ENCODE measurements around the gene CASP1. TPM values are rescaled to one million over a fixed set of nuclear protein-coding genes. Genes with fewer than 3 reads are reported as not detected.
"Not testable (repeated sequence)": the region's sequence is repeated elsewhere in the genome, so short reads cannot be mapped to it uniquely, and the experiment has no call there.

Gene CASP1
- total RNA-seq, 4 donors from 2014 or later: 2.7 to 18.9 (median 9.2) TPM

GRCh38 chr11:105040703-105041102 is 5.8 kb upstream of the CASP1 start:
- Histone ChIP-seq H3K27me3 (no peaks in the 10 kb centered on the region), H3K4me3 (replicated peaks in 1 of 3) (no peak overlapping the region), H3K36me3 (no peaks in the 10 kb centered on the region), H3K9me3 (no peaks in the 10 kb centered on the region), H3K4me1 (no peaks in the 10 kb centered on the region), H3K27ac (no peak overlapping the region)
- WGBS, 2 donors: 67 to 68% methylated on average over 2 of the region's 2 CpGs
- TF ChIP-seq POLR2A (IDR thresholded peaks at IDR 0.05) (no peak), CTCF (IDR thresholded peaks at IDR 0.05) (no peak)
- intact Hi-C loops (cut with DNase I): no loop called here
- no peak for DNase-seq

DNA sequence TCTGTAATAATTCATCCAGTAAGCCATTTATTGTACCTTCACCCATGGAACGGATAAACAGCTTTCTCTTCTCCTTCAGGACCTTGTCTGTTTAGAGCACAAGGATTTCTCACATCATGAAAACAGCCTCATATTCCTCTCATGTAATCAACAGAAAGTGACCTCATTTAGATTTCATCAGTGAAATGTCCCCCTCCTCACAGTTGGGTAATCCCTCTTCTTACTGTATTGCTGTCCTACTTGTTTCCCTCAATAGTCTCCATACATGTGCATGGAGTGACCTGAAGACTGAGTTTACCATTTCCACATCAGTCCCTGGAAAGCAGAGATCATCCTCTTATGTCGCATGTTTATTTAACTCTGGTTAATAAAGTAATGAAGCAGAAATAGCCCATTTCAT is 556 bp downstream of the CASP1 start:
- H3K4me3 ChIP-seq (replicated peaks in 1 of 3): peak overlapping the region in 1 of 3 donors; percentile 14
- DNase-seq; H3K9me3 ChIP-seq; H3K27me3 ChIP-seq; H3K4me1 ChIP-seq; intact Hi-C loops (cut with DNase I); H3K36me3 ChIP-seq: not testable (repeated sequence)
- peak overlapping the region in 2 of 3 donors; percentile 15 to 43 for H3K27ac ChIP-seq
- 78 to 81% methylated on average over 2 of the region's 2 CpGs for WGBS, 2 donors

DNA sequence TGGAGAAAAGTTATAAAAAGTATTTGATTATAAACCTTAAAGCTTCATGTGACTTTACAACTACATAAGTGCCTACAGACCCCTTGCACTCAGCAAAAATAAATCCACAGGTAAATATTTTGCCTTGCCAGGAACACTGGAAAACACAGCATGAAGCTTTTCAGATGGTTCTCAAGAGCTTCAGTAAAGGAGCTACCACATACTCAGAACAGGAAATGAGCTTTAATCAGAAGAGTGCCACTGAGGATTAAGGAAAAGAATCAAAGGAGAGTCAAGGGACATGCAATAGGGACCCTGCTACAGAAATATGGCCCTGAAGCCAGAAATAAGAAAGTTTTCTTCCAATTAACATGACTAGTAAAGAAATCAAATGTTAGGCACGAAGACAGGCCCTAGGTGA is 1.2 kb downstream of the CASP1 start:
- Histone ChIP-seq H3K4me1 (no peaks in the 10 kb centered on the region), H3K4me3 (replicated peaks in 1 of 3) (no peak overlapping the region), H3K27me3 (no peaks in the 10 kb centered on the region), H3K9me3 (no peaks in the 10 kb centered on the region), H3K27ac (no peak overlapping the region), H3K36me3 (peaks cover 0 to 3% of the 10 kb centered on the region in 2 donors)
- 78 to 92% methylated on average over 1 of the region's 1 CpG for WGBS, 2 donors
- DNase-seq: no peak
- intact Hi-C loops (cut with DNase I): no loop called here
- TF ChIP-seq CTCF (IDR thresholded peaks at IDR 0.05) (no peak), POLR2A (IDR thresholded peaks at IDR 0.05) (no peak)

- Histone ChIP-seq H3K4me3 (replicated peaks in 1 of 3) (no peak overlapping the region), H3K9me3 (no peaks in the 10 kb centered on the region), H3K27me3 (no peaks in the 10 kb centered on the region), H3K4me1 (no peaks in the 10 kb centered on the region), H3K27ac (no peak overlapping the region), H3K36me3 (peaks cover 0 to 3% of the 10 kb centered on the region in 2 donors)
- 76 to 88% methylated on average over 3 of the region's 3 CpGs for whole genome bisulfite sequencing, 2 donors
- TF ChIP-seq CTCF (IDR thresholded peaks at IDR 0.05) (no peak), POLR2A (IDR thresholded peaks at IDR 0.05) (no peak)
- intact Hi-C loops (cut with DNase I): no loop called here
- DNase-seq: no peak
Measured at GRCh38 chr11:105033343-105033742, 1.6 kb downstream of the CASP1 start.

DNA sequence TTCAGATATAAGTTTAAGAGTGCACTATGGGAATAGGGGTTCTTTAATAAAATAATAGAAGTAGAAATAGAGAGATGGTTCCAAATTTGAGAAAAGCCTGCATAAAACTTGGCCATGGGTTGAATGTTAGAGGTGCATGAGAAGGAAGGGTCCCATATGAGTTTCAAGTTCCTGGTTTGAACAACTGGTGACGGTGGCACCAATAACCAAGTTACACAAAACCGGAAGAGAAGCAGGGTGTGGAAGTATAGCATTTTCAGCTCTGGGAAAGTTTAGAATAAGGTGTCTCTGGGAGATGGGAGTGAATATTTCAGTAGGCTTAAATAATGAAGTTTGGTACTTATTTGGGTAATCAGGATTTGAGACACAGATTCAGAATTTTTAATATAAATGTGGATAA is 2.4 kb downstream of the CASP1 start:
- Histone ChIP-seq H3K4me1 (no peaks in the 10 kb centered on the region), H3K27me3 (no peaks in the 10 kb centered on the region), H3K4me3 (replicated peaks in 1 of 3) (no peak overlapping the region), H3K9me3 (no peaks in the 10 kb centered on the region), H3K27ac (no peak overlapping the region), H3K36me3 (peaks cover 0 to 3% of the 10 kb centered on the region in 2 donors)
- TF ChIP-seq POLR2A (IDR thresholded peaks at IDR 0.05) (no peak), CTCF (IDR thresholded peaks at IDR 0.05) (no peak)
- intact Hi-C loops (cut with DNase I): no loop called here
- WGBS, 2 donors: 90 to 95% methylated on average over 2 of the region's 2 CpGs
- no peak for DNase-seq

GRCh38 chr11:105027678-105028077 is 7.3 kb downstream of the CASP1 start:
- H3K4me1 ChIP-seq: no peaks in the 10 kb centered on the region
- intact Hi-C loops (cut with DNase I): no loop called here
- peaks cover 0 to 3% of the 10 kb centered on the region in 2 donors for H3K36me3 ChIP-seq
- TF ChIP-seq CTCF (IDR thresholded peaks at IDR 0.05): no peak
- TF ChIP-seq POLR2A (IDR thresholded peaks at IDR 0.05): no peak
- H3K9me3 ChIP-seq: no peaks in the 10 kb centered on the region
- no peak overlapping the region for H3K4me3 ChIP-seq (replicated peaks in 1 of 3)
- no peak for DNase-seq
- whole genome bisulfite sequencing, 2 donors: 78 to 87% methylated on average over 3 of the region's 3 CpGs
- no peak overlapping the region for H3K27ac ChIP-seq
- H3K27me3 ChIP-seq: no peaks in the 10 kb centered on the region
